ENCODE data around the gene SELENON.

The SELENON gene

DNA sequence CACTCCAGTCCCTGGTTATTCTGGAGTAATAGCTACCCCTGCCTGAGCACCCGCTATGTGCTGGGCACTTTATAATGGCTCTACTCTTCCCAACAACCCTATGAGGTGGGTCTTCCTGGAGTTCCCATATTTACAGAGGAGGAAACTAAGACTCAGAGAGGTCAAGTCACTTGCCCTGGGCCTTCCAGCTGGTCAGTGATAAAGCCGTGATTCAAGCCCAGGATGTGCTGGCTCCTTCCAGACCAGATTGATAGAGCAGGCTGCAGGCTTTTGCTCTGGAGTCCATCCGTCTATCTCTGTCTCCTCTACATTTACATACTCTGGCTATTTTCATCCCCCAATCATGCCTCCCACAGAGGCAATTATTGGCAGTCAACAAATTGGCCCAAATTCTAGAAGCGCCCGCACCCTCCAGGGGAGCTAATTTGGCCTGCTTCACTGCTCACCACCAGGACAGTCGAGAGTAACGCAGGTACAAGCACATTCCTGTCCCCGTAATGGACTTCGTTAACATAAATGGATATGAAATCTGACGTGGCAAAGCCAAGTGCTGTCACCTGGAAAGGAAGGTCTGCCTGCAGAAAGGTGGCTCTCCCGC lies 39.8 kb upstream of the SELENON start:
- no peak for DNase-seq (ENCODE audit: insufficient read length, low spot score)
- no peak for TF ChIP-seq POU2F2 (IDR thresholded peaks at IDR 0.05; ENCODE audit: low read depth, low read length)
- TF ChIP-seq POLR2A (IDR thresholded peaks at IDR 0.05; ENCODE audit: low read depth, low read length) = no peak
- no peak for TF ChIP-seq POLR2AphosphoS5 (IDR thresholded peaks at IDR 0.05; ENCODE audit: low read depth, low read length)
- no peak for TF ChIP-seq SPI1 (IDR thresholded peaks at IDR 0.05; ENCODE audit: low read depth, low read length)
- no peak for TF ChIP-seq PAX5 (IDR thresholded peaks at IDR 0.05; ENCODE audit: insufficient read depth, low read length, severe bottlenecking)
- TF ChIP-seq TAF1 (IDR thresholded peaks at IDR 0.05; ENCODE audit: low read depth, low read length) = no peak
- FAIRE-seq = no peak

DNA sequence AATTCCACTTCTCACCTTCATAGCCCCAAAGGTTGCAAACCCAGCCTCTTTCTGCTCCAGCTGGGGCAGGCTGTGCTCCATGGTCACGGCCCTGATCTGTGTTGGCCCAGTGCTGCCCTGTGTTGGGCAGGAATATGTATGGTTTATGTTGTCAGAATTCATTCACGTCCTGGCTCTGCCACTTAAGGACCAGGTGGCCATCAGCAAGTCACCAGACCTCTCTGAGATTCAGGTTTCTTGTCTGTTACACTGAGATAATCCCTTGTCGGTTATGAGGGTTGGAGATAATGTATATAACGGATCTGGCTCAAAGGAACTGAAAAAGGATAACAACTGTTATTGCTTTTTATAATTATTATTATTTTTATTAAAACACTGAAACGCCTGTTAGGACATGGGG lies 39.1 kb upstream of the SELENON start:
- TF ChIP-seq POLR2AphosphoS5 (IDR thresholded peaks at IDR 0.05; ENCODE audit: low read depth, low read length) = no peak
- TF ChIP-seq SPI1 (IDR thresholded peaks at IDR 0.05; ENCODE audit: low read depth, low read length) = no peak
- no peak for TF ChIP-seq TAF1 (IDR thresholded peaks at IDR 0.05; ENCODE audit: low read depth, low read length)
- TF ChIP-seq POU2F2 (IDR thresholded peaks at IDR 0.05; ENCODE audit: low read depth, low read length) = no peak
- no peak for TF ChIP-seq POLR2A (IDR thresholded peaks at IDR 0.05; ENCODE audit: low read depth, low read length)
- no peak for TF ChIP-seq PAX5 (IDR thresholded peaks at IDR 0.05; ENCODE audit: insufficient read depth, low read length, severe bottlenecking)
- FAIRE-seq (no peak), DNase-seq (ENCODE audit: insufficient read length, low spot score) (no peak)

DNA sequence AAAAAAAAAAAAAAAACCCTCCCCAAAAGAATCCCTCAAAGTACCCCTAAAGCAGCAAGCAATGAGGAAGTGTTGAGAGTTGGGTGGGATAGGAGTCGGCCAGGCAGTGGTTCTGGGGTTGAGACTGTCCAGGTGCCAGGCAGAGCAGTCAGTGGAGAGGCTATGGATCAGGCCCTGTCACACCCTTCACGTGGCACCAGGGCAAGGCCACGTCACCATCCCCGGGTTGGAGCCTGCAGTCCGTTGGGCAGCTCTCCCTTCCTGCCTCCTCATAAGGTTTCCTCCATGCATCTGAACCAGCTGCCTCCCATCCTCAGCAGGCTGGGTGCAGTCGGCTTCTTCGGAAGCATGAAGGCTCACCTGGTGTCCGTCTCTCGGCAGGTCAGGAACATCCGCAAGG lies 36.5 kb upstream of the SELENON start:
- no peak for FAIRE-seq

DNA sequence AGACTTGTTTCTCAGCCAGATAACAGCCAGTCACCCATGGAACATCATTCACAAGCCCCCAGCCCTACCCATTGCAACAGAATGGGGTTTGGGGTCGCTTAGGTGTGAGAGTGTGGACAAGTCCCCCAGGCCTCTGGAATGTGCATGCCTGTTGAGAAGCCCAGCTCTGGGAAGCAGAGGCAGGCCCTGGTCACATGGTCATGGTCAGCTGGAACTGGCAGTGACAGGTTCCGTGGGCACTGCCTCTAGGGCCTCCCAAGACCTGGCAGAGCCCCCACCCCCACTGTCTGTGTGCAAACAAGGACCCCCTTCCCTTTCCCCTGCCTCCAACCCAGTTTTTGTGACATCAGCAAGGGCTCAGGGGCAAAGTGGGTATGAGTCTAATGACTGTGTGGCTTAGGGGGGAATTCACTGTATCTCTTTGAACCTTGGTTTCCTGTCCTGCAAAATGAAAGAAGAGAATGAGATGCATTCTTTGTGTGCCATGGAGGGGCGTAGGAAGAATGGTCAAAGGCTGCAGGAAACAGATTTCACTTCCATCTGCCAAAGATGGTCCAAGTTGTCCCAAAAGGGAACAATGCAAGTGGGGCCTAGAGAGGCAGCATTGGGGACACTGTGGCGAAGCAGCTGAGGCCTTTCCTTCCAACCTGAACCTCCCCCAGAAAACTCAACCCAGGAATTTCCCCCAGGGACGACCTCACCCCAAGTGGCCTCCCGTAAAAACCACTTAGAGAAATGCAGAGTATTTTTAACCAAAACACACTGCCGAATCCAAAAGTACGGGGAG lies 34.7 kb upstream of the SELENON start:
- no peak for TF ChIP-seq POLR2AphosphoS5 (IDR thresholded peaks at IDR 0.05; ENCODE audit: low read depth, low read length)
- TF ChIP-seq SPI1 (IDR thresholded peaks at IDR 0.05; ENCODE audit: low read depth, low read length) = no peak
- TF ChIP-seq POLR2A (IDR thresholded peaks at IDR 0.05; ENCODE audit: low read depth, low read length) = no peak
- no peak for TF ChIP-seq POU2F2 (IDR thresholded peaks at IDR 0.05; ENCODE audit: low read depth, low read length)
- TF ChIP-seq PAX5 (IDR thresholded peaks at IDR 0.05; ENCODE audit: insufficient read depth, low read length, severe bottlenecking) = no peak
- no peak for TF ChIP-seq TAF1 (IDR thresholded peaks at IDR 0.05; ENCODE audit: low read depth, low read length)
- FAIRE-seq = peak; percentile 77
- no peak for DNase-seq (ENCODE audit: insufficient read length, low spot score)

More for the DNA sequence above, 36.5 kb upstream of the SELENON start:
- no peak for DNase-seq (ENCODE audit: insufficient read length, low spot score)
- TF ChIP-seq POLR2A (IDR thresholded peaks at IDR 0.05; ENCODE audit: low read depth, low read length) (no peak), POLR2AphosphoS5 (IDR thresholded peaks at IDR 0.05; ENCODE audit: low read depth, low read length) (no peak), PAX5 (IDR thresholded peaks at IDR 0.05; ENCODE audit: insufficient read depth, low read length, severe bottlenecking) (no peak), SPI1 (IDR thresholded peaks at IDR 0.05; ENCODE audit: low read depth, low read length) (no peak), POU2F2 (IDR thresholded peaks at IDR 0.05; ENCODE audit: low read depth, low read length) (no peak)

DNA sequence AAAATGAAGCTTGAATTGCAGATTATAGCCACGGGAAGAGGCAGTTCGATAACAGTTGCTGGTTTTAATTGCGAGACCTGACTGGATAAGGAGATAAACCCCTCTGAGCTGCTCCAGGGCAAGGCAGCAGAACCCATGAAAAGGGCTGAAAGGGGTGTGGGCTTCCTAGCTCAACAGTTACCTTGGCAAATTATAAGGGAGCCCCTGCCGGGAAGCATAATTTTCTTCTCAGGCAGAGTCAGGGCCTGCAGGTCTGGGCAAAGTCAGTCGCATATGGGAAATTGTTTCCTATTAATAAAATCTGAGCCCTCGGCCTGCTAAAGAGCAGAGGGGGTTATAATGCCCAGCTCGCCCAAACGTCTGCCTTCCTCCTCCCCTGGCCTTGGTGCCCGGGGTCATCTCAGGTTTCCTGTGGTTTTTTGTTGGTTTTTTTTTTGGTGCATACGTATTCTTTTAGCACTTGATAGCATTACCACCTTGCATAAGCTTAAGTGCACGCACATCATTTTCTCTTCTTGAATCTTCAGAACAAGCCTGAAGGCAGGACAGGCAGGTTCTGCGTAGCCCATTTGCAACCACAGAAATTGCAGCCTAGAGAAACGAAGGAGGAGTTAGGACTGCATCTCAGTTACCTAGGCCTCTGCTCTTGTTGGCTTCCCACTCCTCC lies 33.9 kb upstream of the SELENON start:
- no peak for FAIRE-seq

DNA sequence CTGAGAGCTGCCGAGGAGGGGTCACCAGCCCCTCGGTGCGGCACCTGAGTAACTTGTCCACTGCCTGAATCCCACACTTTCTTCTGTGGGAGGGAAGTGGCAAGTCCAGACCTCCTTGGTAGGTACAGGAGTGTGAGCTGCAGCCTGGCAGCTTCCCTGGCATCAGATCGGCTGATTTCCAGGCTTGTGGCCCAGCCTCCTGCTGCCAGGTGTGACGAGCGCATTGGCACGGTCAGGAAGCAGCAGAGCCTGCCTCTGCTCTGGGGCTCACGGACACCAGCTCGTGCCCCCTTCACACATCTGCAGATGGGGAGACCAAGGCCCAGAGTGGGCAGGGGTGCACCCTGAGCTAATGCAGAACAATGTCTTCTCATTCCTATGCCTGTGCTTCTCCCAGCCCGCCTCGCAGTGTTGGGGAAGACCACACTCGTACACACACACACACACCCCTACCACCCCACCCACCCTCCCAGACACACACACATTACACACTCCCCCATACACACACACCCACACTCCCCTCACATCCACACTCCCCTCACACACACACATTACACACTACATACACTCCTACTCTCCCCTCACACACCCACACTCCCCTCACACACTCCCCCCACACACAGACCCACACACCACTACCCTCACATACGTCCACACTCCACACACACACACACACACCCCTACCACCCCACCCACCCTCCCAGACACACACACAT lies 33.1 kb upstream of the SELENON start:
- FAIRE-seq = peak; percentile 69
- DNase-seq (ENCODE audit: insufficient read length, low spot score) = no peak
- TF ChIP-seq POU2F2 (IDR thresholded peaks at IDR 0.05; ENCODE audit: low read depth, low read length) (no peak), PAX5 (IDR thresholded peaks at IDR 0.05; ENCODE audit: insufficient read depth, low read length, severe bottlenecking) (no peak), SPI1 (IDR thresholded peaks at IDR 0.05; ENCODE audit: low read depth, low read length) (no peak), POLR2AphosphoS5 (IDR thresholded peaks at IDR 0.05; ENCODE audit: low read depth, low read length) (no peak), POLR2A (IDR thresholded peaks at IDR 0.05; ENCODE audit: low read depth, low read length) (no peak), TAF1 (IDR thresholded peaks at IDR 0.05; ENCODE audit: low read depth, low read length) (no peak)

More for the DNA sequence above, 33.9 kb upstream of the SELENON start:
- no peak for TF ChIP-seq PAX5 (IDR thresholded peaks at IDR 0.05; ENCODE audit: insufficient read depth, low read length, severe bottlenecking)
- no peak for TF ChIP-seq TAF1 (IDR thresholded peaks at IDR 0.05; ENCODE audit: low read depth, low read length)
- TF ChIP-seq POLR2AphosphoS5 (IDR thresholded peaks at IDR 0.05; ENCODE audit: low read depth, low read length) = no peak
- TF ChIP-seq SPI1 (IDR thresholded peaks at IDR 0.05; ENCODE audit: low read depth, low read length) = no peak
- no peak for TF ChIP-seq POU2F2 (IDR thresholded peaks at IDR 0.05; ENCODE audit: low read depth, low read length)
- TF ChIP-seq POLR2A (IDR thresholded peaks at IDR 0.05; ENCODE audit: low read depth, low read length) = no peak
- no peak for DNase-seq (ENCODE audit: insufficient read length, low spot score)

DNA sequence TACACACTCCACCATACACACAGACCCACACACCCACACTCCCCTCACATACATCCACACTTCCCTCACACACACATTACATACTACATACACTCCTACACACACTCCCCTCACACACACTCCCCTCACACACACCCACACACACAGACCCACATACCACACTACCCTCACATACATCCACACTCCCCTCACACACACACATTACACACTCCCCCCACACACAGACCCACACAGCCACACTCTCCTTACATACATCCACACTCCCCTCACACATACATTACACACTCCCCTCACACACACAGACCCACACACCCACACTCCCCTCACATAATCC lies 32.6 kb upstream of the SELENON start:
- DNase-seq (ENCODE audit: insufficient read length, low spot score) = no peak
- no peak for FAIRE-seq

DNA sequence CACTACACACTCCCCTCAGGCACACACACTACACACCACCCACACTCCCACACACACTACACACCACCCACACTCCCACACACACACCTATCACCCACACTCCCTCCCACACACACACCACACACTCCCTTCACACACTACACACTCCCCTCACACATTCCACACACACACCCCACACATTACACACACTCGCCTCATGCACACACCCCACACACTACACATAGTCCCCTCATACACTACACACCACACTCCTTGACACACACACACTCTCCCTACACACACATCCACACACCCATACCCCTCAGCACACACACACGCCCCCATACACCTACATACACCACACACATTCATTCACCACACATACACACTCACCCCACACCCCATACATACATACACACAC lies 31.0 kb upstream of the SELENON start:
- TF ChIP-seq POU2F2 (IDR thresholded peaks at IDR 0.05; ENCODE audit: low read depth, low read length) (no peak), PAX5 (IDR thresholded peaks at IDR 0.05; ENCODE audit: insufficient read depth, low read length, severe bottlenecking) (no peak), POLR2AphosphoS5 (IDR thresholded peaks at IDR 0.05; ENCODE audit: low read depth, low read length) (no peak), SPI1 (IDR thresholded peaks at IDR 0.05; ENCODE audit: low read depth, low read length) (no peak), POLR2A (IDR thresholded peaks at IDR 0.05; ENCODE audit: low read depth, low read length) (no peak), TAF1 (IDR thresholded peaks at IDR 0.05; ENCODE audit: low read depth, low read length) (no peak)
- DNase-seq (ENCODE audit: insufficient read length, low spot score) (no peak), FAIRE-seq (no peak)

More for the DNA sequence above, 32.6 kb upstream of the SELENON start:
- TF ChIP-seq POU2F2 (IDR thresholded peaks at IDR 0.05; ENCODE audit: low read depth, low read length) (no peak), POLR2AphosphoS5 (IDR thresholded peaks at IDR 0.05; ENCODE audit: low read depth, low read length) (no peak), POLR2A (IDR thresholded peaks at IDR 0.05; ENCODE audit: low read depth, low read length) (no peak), TAF1 (IDR thresholded peaks at IDR 0.05; ENCODE audit: low read depth, low read length) (no peak), SPI1 (IDR thresholded peaks at IDR 0.05; ENCODE audit: low read depth, low read length) (no peak), PAX5 (IDR thresholded peaks at IDR 0.05; ENCODE audit: insufficient read depth, low read length, severe bottlenecking) (no peak)

Data from GM12891 (cell line).